CD4-positive, alpha-beta memory T cell (primary cell): ENCODE measurements around the gene ZNF618. TPM values are rescaled to one million over a fixed set of nuclear protein-coding genes. Genes with fewer than 3 reads are reported as not detected.

Experiments
- CTCF ChIA-PET: fragments of 350-600 bp; sonication (Branson Sonifier 250); formaldehyde crosslinking; loops from one replicate; lab custom pipeline; 2021; ENCODE audit warnings: inconsistent platforms; ENCODE audit not compliant: partially characterized antibody; lab: Charles Lee
- POLR2A ChIA-PET: fragments of 350-600 bp; sonication (Branson Sonifier 250); formaldehyde crosslinking; loops from one replicate; lab custom pipeline; 2021; ENCODE audit not compliant: partially characterized antibody; lab: Charles Lee
- DNase-seq, 5 donors: peaks; one replicate each; pipeline versions ENCODE4 v3.0.0 to v3.0.0-alpha.2; 2020 to 2022; ENCODE audit warnings: mixed read lengths in 1 of 5
- H3K27ac ChIP-seq: one replicate; pipeline ENCODE4 v1.7.0; 2013; ENCODE audit warnings: low read depth, low read length
- H3K27me3 ChIP-seq: 2 replicates; pipeline ENCODE4 v1.7.0; 2013; ENCODE audit warnings: mild to moderate bottlenecking, low read length, moderate library complexity; ENCODE audit not compliant: insufficient read depth
- H3K36me3 ChIP-seq: 2 replicates; pipeline ENCODE4 v1.7.0; 2013; ENCODE audit warnings: mild to moderate bottlenecking, low read length, moderate library complexity; ENCODE audit not compliant: insufficient read depth
- H3K4me1 ChIP-seq: 2 replicates; pipeline ENCODE4 v1.7.0; 2013; ENCODE audit warnings: mild to moderate bottlenecking, low read length, moderate library complexity; ENCODE audit not compliant: insufficient read depth
- H3K4me3 ChIP-seq, 2 donors: one replicate each; pipeline ENCODE4 v1.7.0; 2013; ENCODE audit warnings: low read length in 2 of 2, mild to moderate bottlenecking in 1 of 2
- H3K9me3 ChIP-seq, 2 donors: one replicate each; pipeline ENCODE4 v1.7.0; 2013; ENCODE audit warnings: low read length in 2 of 2, control low read depth in 1 of 2; ENCODE audit not compliant: control insufficient read depth in 1 of 2
- H3K27ac Mint-ChIP-seq, 7 donors: one replicate each; pipeline ENCODE4 v1.8.0; 2020 to 2021; ENCODE audit warnings: mixed read lengths in 7 of 7, mild to moderate bottlenecking in 6 of 7, inconsistent platforms in 3 of 7, moderate library complexity in 3 of 7
- H3K27me3 Mint-ChIP-seq, 2 donors: one replicate each; pipeline ENCODE4 v1.8.0; 2020 to 2021; ENCODE audit warnings: mixed read lengths in 2 of 2
- H3K36me3 Mint-ChIP-seq, 2 donors: one replicate each; pipeline ENCODE4 v1.8.0; 2020 to 2021; ENCODE audit warnings: mixed read lengths in 2 of 2, inconsistent platforms in 1 of 2, mild to moderate bottlenecking in 1 of 2
- H3K4me1 Mint-ChIP-seq, 4 donors: one replicate each; pipeline ENCODE4 v1.8.0; 2020 to 2021; ENCODE audit warnings: mixed read lengths in 4 of 4, mild to moderate bottlenecking in 1 of 4
- H3K4me3 Mint-ChIP-seq, 8 donors: one replicate each; pipeline ENCODE4 v1.8.0; 2020 to 2021; ENCODE audit warnings: mixed read lengths in 8 of 8, mild to moderate bottlenecking in 7 of 8, moderate library complexity in 6 of 8, inconsistent platforms in 3 of 8
- H3K9me3 Mint-ChIP-seq, 8 donors: one replicate each; pipeline ENCODE4 v1.8.0; 2020 to 2021; ENCODE audit warnings: mixed read lengths in 8 of 8, mild to moderate bottlenecking in 5 of 8, inconsistent platforms in 3 of 8, moderate library complexity in 1 of 8
- intact Hi-C: fragments of 100-400 bp; cut with micrococcal nuclease; formaldehyde crosslinking; loops from one replicate; pipeline ENCODE4 v1.15.1; 2023
- polyA plus RNA-seq, 2 donors: library from polyadenylated mRNA; unstranded; fragments of 300-500 nt; fragmentation: Illumina TruSeq; gene quantifications; one replicate each; pipeline ENCODE4 v1.2.3, GENCODE V29; 2021
- total RNA-seq, 2 experiments: library from RNA; stranded (reverse); gene quantifications; one replicate each; pipeline ENCODE4 v1.2.3, GENCODE V29; 2021

The ZNF618 gene
- total and polyA plus RNA-seq, 4 experiments from 2014 or later, result 0.79 to 1.7 (median 0.80) TPM; not detected in 1

DNA sequence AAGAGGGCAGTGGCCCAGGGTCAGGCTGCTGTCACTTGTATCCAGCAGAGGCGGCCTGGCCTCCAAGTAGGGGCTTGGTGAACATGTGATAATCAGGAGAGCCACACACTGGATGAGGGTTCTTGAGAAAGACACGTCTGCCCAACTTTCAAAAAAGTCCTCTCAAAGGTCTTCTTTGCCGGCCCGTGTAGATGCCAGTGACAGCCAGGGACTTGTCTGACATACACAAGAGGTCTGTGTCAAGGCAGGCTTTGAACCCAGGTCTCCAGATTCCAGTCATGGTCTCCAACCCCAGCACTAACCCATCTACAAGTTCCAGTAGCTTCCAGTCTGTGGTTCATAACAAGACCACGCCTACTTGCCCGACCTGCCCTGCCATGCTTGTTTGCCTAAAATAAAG is 209.9 kb downstream of the ZNF618 start:
- Histone ChIP-seq H3K27me3 (no peaks in the 10 kb centered on the region), H3K4me3 (no peak overlapping the region), H3K27ac (no peak overlapping the region), H3K36me3 (no peaks in the 10 kb centered on the region), H3K4me1 (no peaks in the 10 kb centered on the region), H3K9me3 (no peaks in the 10 kb centered on the region)
- H3K4me1 Mint-ChIP-seq, result peaks cover 0 to 4% (median 2%) of the 10 kb centered on the region in 4 donors
- no peaks in the 10 kb centered on the region for H3K36me3 Mint-ChIP-seq
- ChIA-PET POLR2A (no interaction called here), CTCF (no interaction called here)
- H3K4me3 Mint-ChIP-seq, result no peak overlapping the region
- no peak overlapping the region for H3K27ac Mint-ChIP-seq
- intact Hi-C loops, result no loop called here
- H3K27me3 Mint-ChIP-seq, result peaks cover 5 to 10% of the 10 kb centered on the region in 2 donors
- no peak for DNase-seq
- peaks cover 0 to 2% (median 0%) of the 10 kb centered on the region in 8 donors for H3K9me3 Mint-ChIP-seq

DNA sequence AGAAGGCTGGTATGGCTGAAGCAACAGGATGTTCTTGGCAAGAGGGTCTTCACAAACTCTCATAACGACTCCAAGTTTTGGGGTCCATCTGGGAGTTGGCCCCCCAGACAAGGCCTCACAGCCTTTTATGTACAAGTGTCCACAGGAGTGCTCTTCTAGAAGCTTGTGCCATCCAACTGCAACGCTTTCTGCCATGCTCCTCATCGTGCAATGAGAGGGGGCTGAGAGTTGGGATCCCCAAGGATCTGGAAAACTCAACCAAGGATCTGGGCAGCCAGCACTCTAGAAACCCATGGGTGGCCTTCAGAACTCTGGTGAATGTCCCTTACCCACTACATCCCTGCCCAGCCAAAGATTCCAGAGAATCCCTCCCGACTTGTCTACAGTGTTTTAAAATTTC is 210.5 kb downstream of the ZNF618 start:
- H3K36me3 ChIP-seq, result no peaks in the 10 kb centered on the region
- POLR2A ChIA-PET, result no interaction called here
- no peak overlapping the region for H3K27ac ChIP-seq
- H3K9me3 ChIP-seq, result no peaks in the 10 kb centered on the region
- no peak overlapping the region for H3K4me3 ChIP-seq
- Mint-ChIP-seq H3K27ac (no peak overlapping the region), H3K9me3 (no peaks in the 10 kb centered on the region), H3K4me3 (no peak overlapping the region), H3K4me1 (peaks cover 0 to 4% (median 2%) of the 10 kb centered on the region in 4 donors), H3K27me3 (peaks cover 5 to 10% of the 10 kb centered on the region in 2 donors), H3K36me3 (no peaks in the 10 kb centered on the region)
- DNase-seq, result no peak
- intact Hi-C loops, result no loop called here
- H3K4me1 ChIP-seq, result no peaks in the 10 kb centered on the region
- CTCF ChIA-PET, result no interaction called here
- no peaks in the 10 kb centered on the region for H3K27me3 ChIP-seq

DNA sequence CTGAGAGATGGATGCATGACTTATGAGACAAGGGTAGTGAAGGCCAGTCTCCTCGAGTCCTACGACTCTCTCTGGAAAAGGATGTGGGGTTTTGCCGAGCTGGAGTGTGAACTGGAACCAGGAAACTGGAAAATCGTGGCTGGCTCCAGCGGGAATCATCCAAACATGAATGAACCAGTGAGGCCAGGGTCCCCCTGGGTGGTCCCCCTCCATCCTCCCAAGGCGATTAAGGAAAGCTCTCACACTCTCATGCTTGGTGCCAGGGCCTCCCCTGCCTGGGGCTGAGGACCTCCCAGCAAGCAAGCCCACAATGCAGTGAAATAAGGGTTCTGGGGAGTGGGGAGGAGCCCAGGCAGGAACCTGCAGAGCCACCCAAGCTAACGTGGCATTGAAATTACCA is 211.6 kb downstream of the ZNF618 start:
- intact Hi-C loops, result no loop called here
- H3K4me3 ChIP-seq, result no peak overlapping the region
- POLR2A ChIA-PET, result no interaction called here
- no peaks in the 10 kb centered on the region for H3K36me3 Mint-ChIP-seq
- no peak overlapping the region for H3K4me3 Mint-ChIP-seq
- no peaks in the 10 kb centered on the region for H3K9me3 ChIP-seq
- no peaks in the 10 kb centered on the region for H3K9me3 Mint-ChIP-seq
- H3K4me1 Mint-ChIP-seq, result peaks cover 0 to under 1% (median 0%) of the 10 kb centered on the region in 4 donors
- DNase-seq, result no peak
- H3K36me3 ChIP-seq, result no peaks in the 10 kb centered on the region
- CTCF ChIA-PET, result interaction anchor here (1.3 kb wide), 1 partner anchor 203 kb away, joined by 3 read pairs; no protein-coding TSS in a partner anchor
- H3K27ac ChIP-seq, result no peak overlapping the region
- peaks cover 5 to 7% of the 10 kb centered on the region in 2 donors for H3K27me3 Mint-ChIP-seq
- no peaks in the 10 kb centered on the region for H3K27me3 ChIP-seq
- no peak overlapping the region for H3K27ac Mint-ChIP-seq
- no peaks in the 10 kb centered on the region for H3K4me1 ChIP-seq

DNA sequence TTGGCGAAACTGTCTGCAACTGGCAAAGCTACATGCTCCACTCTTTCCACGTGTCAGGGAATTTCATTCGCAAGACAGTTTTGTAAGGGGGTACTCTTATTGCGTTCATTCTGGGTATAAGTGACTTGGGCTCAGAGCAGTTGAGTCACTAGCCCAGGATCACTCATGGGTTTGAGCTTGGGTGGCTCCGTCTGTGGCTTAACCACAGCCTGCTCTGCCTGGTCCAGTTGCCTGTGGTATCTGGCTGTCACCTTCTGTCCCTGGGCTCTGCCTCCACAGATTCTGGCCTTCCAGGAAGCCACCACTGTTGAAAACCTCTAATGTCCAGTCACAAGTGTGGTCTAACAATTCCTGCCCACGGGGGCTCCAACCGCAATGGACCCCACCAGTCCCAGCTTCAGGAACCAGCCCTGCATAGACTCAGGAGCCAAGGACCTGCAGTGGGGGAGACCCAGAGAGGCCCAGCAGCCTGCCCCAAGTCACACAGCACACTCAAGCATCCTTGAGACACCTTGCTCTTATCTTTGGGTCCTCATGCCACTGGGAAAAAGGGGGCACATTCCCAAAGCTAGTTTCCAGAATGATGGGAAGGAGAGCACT is 212.6 kb downstream of the ZNF618 start:
- H3K9me3 Mint-ChIP-seq, result no peaks in the 10 kb centered on the region
- no peaks in the 10 kb centered on the region for H3K36me3 Mint-ChIP-seq
- no peaks in the 10 kb centered on the region for H3K27me3 ChIP-seq
- intact Hi-C loops, result no loop called here
- no peak overlapping the region for H3K27ac Mint-ChIP-seq
- POLR2A ChIA-PET, result no interaction called here
- CTCF ChIA-PET, result interaction anchor here (1.3 kb wide), 1 partner anchor 202 kb away, joined by 3 read pairs; no protein-coding TSS in a partner anchor
- no peaks in the 10 kb centered on the region for H3K4me1 Mint-ChIP-seq
- peaks cover 5 to 10% of the 10 kb centered on the region in 2 donors for H3K27me3 Mint-ChIP-seq
- H3K36me3 ChIP-seq, result no peaks in the 10 kb centered on the region
- H3K4me1 ChIP-seq, result no peaks in the 10 kb centered on the region
- no peak overlapping the region for H3K27ac ChIP-seq
- no peak overlapping the region for H3K4me3 ChIP-seq
- H3K9me3 ChIP-seq, result no peaks in the 10 kb centered on the region
- H3K4me3 Mint-ChIP-seq, result no peak overlapping the region
- DNase-seq, result no peak

DNA sequence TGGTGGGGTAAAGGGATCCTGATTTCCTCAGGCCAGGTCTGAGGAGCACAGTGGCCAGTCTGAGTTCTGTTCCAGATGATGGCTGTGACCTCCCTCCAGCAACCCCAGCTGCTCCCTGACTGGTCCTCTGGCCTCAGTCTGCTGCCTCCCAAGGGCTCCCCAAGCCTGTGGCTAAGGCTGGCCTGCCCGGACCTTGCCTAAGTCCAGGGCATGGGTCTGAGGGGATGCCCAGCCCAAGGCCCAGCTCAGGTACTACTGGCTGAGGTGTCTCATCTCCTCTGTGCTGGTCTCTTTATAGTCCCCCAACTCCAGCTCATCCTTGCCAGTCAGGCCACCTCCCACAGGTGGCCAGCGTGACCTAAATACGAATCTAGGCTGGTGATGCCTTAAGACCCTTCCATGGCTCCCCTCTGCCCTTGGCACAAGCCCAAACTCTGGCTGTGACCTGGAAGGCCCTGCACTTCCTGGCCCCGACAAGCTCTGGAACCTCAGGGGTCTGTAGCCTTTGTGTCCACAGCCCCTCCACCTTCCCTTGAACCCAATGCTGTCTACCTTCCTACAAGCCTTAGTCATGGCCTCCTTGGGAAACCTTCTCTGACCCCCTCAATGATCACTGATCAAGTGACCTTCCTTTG is 213.2 kb downstream of the ZNF618 start:
- intact Hi-C loops, result no loop called here

DNA sequence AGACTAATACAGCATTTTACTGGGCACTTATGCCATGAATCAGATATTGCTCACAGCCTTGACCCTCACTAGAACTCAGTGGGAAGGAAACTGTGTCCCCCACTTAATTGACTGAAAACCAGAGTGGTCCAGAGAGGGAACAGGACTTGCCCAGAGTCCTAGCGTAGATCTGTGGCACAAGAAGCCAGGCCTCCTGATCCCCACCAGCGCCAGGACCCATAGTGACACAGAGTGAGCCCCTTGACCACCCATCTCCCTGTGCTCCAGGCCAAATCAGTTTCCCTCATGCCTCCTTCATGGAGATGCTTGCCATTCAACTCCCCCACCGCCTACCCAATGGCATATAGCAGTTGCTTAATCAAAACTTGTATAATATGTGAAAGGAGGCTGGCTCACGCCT is 214.7 kb downstream of the ZNF618 start:
- no peaks in the 10 kb centered on the region for H3K27me3 ChIP-seq
- CTCF ChIA-PET, result interaction anchor here (1.4 to 6.1 kb wide), 2 partner anchors 7 to 11 kb away, joined by 5 to 37 read pairs; no protein-coding TSS in a partner anchor
- intact Hi-C loops, result no loop called here
- Mint-ChIP-seq H3K9me3 (no peaks in the 10 kb centered on the region), H3K27me3 (peaks cover 7 to 24% of the 10 kb centered on the region in 2 donors), H3K4me1 (no peaks in the 10 kb centered on the region), H3K4me3 (no peak overlapping the region), H3K27ac (no peak overlapping the region), H3K36me3 (no peaks in the 10 kb centered on the region)
- H3K9me3 ChIP-seq, result no peaks in the 10 kb centered on the region
- no peaks in the 10 kb centered on the region for H3K4me1 ChIP-seq
- POLR2A ChIA-PET, result no interaction called here
- H3K36me3 ChIP-seq, result no peaks in the 10 kb centered on the region
- no peak overlapping the region for H3K4me3 ChIP-seq
- no peak for DNase-seq
- H3K27ac ChIP-seq, result no peak overlapping the region

More for the DNA sequence above, 213.2 kb downstream of the ZNF618 start:
- H3K4me1 ChIP-seq, result no peaks in the 10 kb centered on the region
- no peaks in the 10 kb centered on the region for H3K9me3 ChIP-seq
- H3K36me3 ChIP-seq, result no peaks in the 10 kb centered on the region
- POLR2A ChIA-PET, result no interaction called here
- H3K27ac Mint-ChIP-seq, result no peak overlapping the region
- no peaks in the 10 kb centered on the region for H3K9me3 Mint-ChIP-seq
- peaks cover 5 to 13% of the 10 kb centered on the region in 2 donors for H3K27me3 Mint-ChIP-seq
- H3K36me3 Mint-ChIP-seq, result no peaks in the 10 kb centered on the region
- no peaks in the 10 kb centered on the region for H3K4me1 Mint-ChIP-seq
- H3K4me3 Mint-ChIP-seq, result no peak overlapping the region
- CTCF ChIA-PET, result interaction anchor here (1.4 kb wide), 1 partner anchor 10 kb away, joined by 5 read pairs; no protein-coding TSS in a partner anchor
- no peaks in the 10 kb centered on the region for H3K27me3 ChIP-seq
- no peak overlapping the region for H3K4me3 ChIP-seq
- no peak for DNase-seq
- H3K27ac ChIP-seq, result no peak overlapping the region

DNA sequence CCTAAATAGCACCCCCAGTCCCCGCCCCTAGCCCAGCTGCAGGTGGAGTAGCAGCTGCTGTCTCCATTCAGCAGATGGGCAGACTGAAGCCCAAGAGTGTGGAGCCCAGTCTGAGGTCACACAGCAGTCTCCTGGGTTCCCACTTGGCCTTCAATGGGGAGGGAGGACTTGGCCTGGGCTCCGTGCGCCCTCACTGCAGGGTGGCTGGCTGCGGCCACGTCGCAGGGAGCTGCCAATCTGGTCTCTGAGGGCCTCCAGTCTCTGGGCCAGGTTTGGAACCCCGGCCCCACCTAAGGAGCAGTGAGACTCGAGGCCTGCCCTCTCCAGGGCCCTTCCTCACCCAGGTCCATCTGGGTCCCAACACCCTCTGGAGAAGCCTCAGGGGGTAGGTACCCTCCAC is 215.6 kb downstream of the ZNF618 start:
- Mint-ChIP-seq H3K36me3 (no peaks in the 10 kb centered on the region), H3K4me1 (peaks cover 0 to 6% (median 2%) of the 10 kb centered on the region in 4 donors), H3K27me3 (peaks cover 15 to 30% of the 10 kb centered on the region in 2 donors), H3K4me3 (no peak overlapping the region), H3K9me3 (no peaks in the 10 kb centered on the region), H3K27ac (no peak overlapping the region)
- intact Hi-C loops, result no loop called here
- Histone ChIP-seq H3K27me3 (no peaks in the 10 kb centered on the region), H3K4me3 (no peak overlapping the region), H3K9me3 (no peaks in the 10 kb centered on the region), H3K27ac (no peak overlapping the region), H3K4me1 (no peaks in the 10 kb centered on the region), H3K36me3 (no peaks in the 10 kb centered on the region)
- ChIA-PET CTCF (interaction anchor here (6.1 kb wide), 1 partner anchor 8 kb away, joined by 37 read pairs; no protein-coding TSS in a partner anchor), POLR2A (no interaction called here)
- DNase-seq, result no peak
